ENCODE results near the gene PDZRN3. TPM values are rescaled to one million over a fixed set of nuclear protein-coding genes. Genes with fewer than 3 reads are reported as not detected.

The PDZRN3 gene
- total RNA-seq, 1 experiment from 2014 or later = 17.5 TPM

DNA sequence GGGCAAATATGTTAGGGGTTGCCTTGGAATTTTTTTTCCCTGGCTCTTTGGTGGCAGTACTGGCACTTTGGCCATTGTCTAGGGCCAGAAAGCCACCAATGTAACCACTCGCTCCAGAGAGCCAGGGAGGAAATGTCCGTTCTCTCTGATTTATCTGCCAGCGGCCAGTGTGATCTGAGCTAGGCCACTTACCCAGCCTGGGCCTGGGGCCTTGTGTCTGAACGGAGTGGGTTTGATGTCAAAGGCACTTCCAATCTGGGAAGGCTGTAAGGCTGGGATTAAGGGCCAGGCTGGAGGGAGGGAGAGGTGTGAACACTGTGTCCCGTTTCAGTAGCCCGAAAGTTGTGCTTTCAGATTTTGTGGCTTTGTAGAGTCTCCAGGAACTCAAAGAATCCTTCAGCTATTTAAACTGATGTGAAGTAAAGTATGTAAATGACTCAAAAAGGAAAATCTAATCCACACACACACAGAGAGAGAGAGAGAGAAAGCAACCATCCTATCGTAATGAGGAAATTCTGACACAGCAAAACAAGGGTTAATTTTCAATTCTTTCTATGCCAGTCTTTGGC lies 271.0 kb downstream of the PDZRN3 start:
- no peak for DNase-seq
- Histone ChIP-seq H3K4me3 (ENCODE audit: low read length) (no peak overlapping the region), H4K20me1 (ENCODE audit: insufficient read depth, low read depth, low read length) (no peaks in the 10 kb centered on the region), H3K36me3 (ENCODE audit: insufficient read depth, low read length) (no peaks in the 10 kb centered on the region), H3K9me2 (replicated peaks; ENCODE audit: insufficient read depth, low read length) (no peaks in the 10 kb centered on the region), H3K27ac (ENCODE audit: low read length) (no peak overlapping the region), H2AFZ (ENCODE audit: low read length) (no peak overlapping the region), H3K79me2 (ENCODE audit: low read length) (no peaks in the 10 kb centered on the region), H3K9me3 (ENCODE audit: low read length) (no peaks in the 10 kb centered on the region), H3K27me3 (ENCODE audit: low read length) (no peaks in the 10 kb centered on the region), H3K4me1 (ENCODE audit: low read length) (no peaks in the 10 kb centered on the region), H3K4me2 (ENCODE audit: low read depth, low read length, poor library complexity, severe bottlenecking) (no peak overlapping the region), H3K9ac (ENCODE audit: low read length) (no peak overlapping the region)

- Histone ChIP-seq H3K36me3 (ENCODE audit: insufficient read depth, low read length) (no peaks in the 10 kb centered on the region), H3K9me3 (ENCODE audit: low read length) (no peaks in the 10 kb centered on the region), H3K27me3 (ENCODE audit: low read length) (no peaks in the 10 kb centered on the region), H3K9me2 (replicated peaks; ENCODE audit: insufficient read depth, low read length) (no peaks in the 10 kb centered on the region), H2AFZ (ENCODE audit: low read length) (no peak overlapping the region), H3K4me3 (ENCODE audit: low read length) (no peak overlapping the region), H3K9ac (ENCODE audit: low read length) (no peak overlapping the region), H4K20me1 (ENCODE audit: insufficient read depth, low read depth, low read length) (no peaks in the 10 kb centered on the region), H3K79me2 (ENCODE audit: low read length) (no peaks in the 10 kb centered on the region), H3K27ac (ENCODE audit: low read length) (no peak overlapping the region), H3K4me1 (ENCODE audit: low read length) (no peaks in the 10 kb centered on the region), H3K4me2 (ENCODE audit: low read depth, low read length, poor library complexity, severe bottlenecking) (no peak overlapping the region)
- no peak for DNase-seq
Measured at GRCh38 chr3:73352841-73353645, 271.7 kb downstream of the PDZRN3 start.

DNA sequence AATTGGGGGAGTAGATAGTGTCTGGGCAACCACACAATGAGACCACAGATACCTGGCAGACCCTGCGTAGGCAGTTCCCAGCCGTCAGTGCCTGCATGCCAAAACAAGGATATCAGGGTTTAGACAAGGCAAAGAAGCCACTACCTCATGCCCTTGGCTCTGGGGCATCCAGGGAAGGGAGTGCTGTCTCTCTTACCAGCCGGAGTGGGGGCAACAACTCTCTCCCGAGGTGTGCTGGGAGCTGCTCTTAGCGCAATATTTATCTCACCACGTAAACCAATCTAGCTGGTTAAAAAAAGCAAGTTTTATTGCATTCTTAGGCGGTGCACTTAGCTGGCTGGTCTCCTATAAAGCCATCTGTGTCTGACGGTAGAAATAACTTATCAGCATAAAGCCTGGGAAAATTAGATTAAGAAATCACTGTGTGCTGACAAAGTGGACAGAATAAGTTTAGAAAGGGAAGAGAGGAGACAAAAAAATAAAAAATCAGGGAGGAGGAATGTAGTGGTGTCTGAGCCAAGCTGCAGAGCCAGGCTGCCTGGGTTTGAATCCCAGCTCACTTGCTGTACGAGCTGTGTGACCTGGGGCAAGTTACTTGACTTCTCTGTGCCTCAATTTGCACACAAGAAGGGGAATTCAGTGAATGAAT lies 273.2 kb downstream of the PDZRN3 start:
- Histone ChIP-seq H3K9me3 (ENCODE audit: low read length) (no peaks in the 10 kb centered on the region), H3K27ac (ENCODE audit: low read length) (no peak overlapping the region), H3K9ac (ENCODE audit: low read length) (no peak overlapping the region), H3K27me3 (ENCODE audit: low read length) (no peaks in the 10 kb centered on the region), H3K36me3 (ENCODE audit: insufficient read depth, low read length) (no peaks in the 10 kb centered on the region), H3K4me2 (ENCODE audit: low read depth, low read length, poor library complexity, severe bottlenecking) (no peak overlapping the region), H3K9me2 (replicated peaks; ENCODE audit: insufficient read depth, low read length) (no peaks in the 10 kb centered on the region), H3K79me2 (ENCODE audit: low read length) (no peaks in the 10 kb centered on the region), H3K4me1 (ENCODE audit: low read length) (no peaks in the 10 kb centered on the region), H4K20me1 (ENCODE audit: insufficient read depth, low read depth, low read length) (no peaks in the 10 kb centered on the region), H2AFZ (ENCODE audit: low read length) (no peak overlapping the region), H3K4me3 (ENCODE audit: low read length) (no peak overlapping the region)
- no peak for DNase-seq

- no peaks in the 10 kb centered on the region for H3K79me2 ChIP-seq (ENCODE audit: low read length)
- H3K9me3 ChIP-seq (ENCODE audit: low read length) = no peaks in the 10 kb centered on the region
- no peaks in the 10 kb centered on the region for H3K36me3 ChIP-seq (ENCODE audit: insufficient read depth, low read length)
- H3K4me3 ChIP-seq (ENCODE audit: low read length) = no peak overlapping the region
- H3K4me1 ChIP-seq (ENCODE audit: low read length) = no peaks in the 10 kb centered on the region
- no peak overlapping the region for H2AFZ ChIP-seq (ENCODE audit: low read length)
- no peak overlapping the region for H3K4me2 ChIP-seq (ENCODE audit: low read depth, low read length, poor library complexity, severe bottlenecking)
- no peaks in the 10 kb centered on the region for H3K9me2 ChIP-seq (replicated peaks; ENCODE audit: insufficient read depth, low read length)
- DNase-seq = no peak
- no peak overlapping the region for H3K9ac ChIP-seq (ENCODE audit: low read length)
- no peaks in the 10 kb centered on the region for H4K20me1 ChIP-seq (ENCODE audit: insufficient read depth, low read depth, low read length)
- H3K27ac ChIP-seq (ENCODE audit: low read length) = no peak overlapping the region
- no peaks in the 10 kb centered on the region for H3K27me3 ChIP-seq (ENCODE audit: low read length)
Measured at GRCh38 chr3:73350996-73351395, 273.7 kb downstream of the PDZRN3 start.

DNA sequence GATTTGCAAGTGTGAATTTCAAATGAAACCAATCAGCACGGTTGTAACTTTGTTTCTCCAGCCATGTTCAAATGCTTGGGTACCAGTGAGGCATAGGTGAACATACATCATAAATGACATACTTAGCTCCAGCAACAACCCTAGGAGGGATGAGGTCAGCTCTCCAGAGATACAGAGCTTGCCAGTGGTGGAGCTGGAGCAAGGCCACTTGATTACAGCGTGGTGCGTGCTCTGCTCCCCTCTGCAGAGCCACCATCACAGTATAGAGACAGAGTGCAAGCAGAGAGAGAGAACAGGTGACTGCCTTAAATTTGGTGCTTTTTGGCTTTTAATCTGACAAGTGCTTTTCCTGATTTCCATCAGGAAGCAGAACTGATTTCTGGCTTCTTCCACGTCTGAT lies 275.1 kb downstream of the PDZRN3 start:
- H3K4me2 ChIP-seq (ENCODE audit: low read depth, low read length, poor library complexity, severe bottlenecking) = no peak overlapping the region
- no peaks in the 10 kb centered on the region for H3K27me3 ChIP-seq (ENCODE audit: low read length)
- no peak overlapping the region for H3K9ac ChIP-seq (ENCODE audit: low read length)
- H3K79me2 ChIP-seq (ENCODE audit: low read length) = no peaks in the 10 kb centered on the region
- no peaks in the 10 kb centered on the region for H3K36me3 ChIP-seq (ENCODE audit: insufficient read depth, low read length)
- no peak overlapping the region for H3K4me3 ChIP-seq (ENCODE audit: low read length)
- no peaks in the 10 kb centered on the region for H3K4me1 ChIP-seq (ENCODE audit: low read length)
- H3K9me3 ChIP-seq (ENCODE audit: low read length) = no peaks in the 10 kb centered on the region
- H2AFZ ChIP-seq (ENCODE audit: low read length) = no peak overlapping the region
- no peak overlapping the region for H3K27ac ChIP-seq (ENCODE audit: low read length)
- H3K9me2 ChIP-seq (replicated peaks; ENCODE audit: insufficient read depth, low read length) = no peaks in the 10 kb centered on the region
- no peak for DNase-seq
- no peaks in the 10 kb centered on the region for H4K20me1 ChIP-seq (ENCODE audit: insufficient read depth, low read depth, low read length)

- no peaks in the 10 kb centered on the region for H3K9me3 ChIP-seq (ENCODE audit: low read length)
- H2AFZ ChIP-seq (ENCODE audit: low read length) = no peak overlapping the region
- no peak overlapping the region for H3K4me2 ChIP-seq (ENCODE audit: low read depth, low read length, poor library complexity, severe bottlenecking)
- H3K9ac ChIP-seq (ENCODE audit: low read length) = no peak overlapping the region
- H3K36me3 ChIP-seq (ENCODE audit: insufficient read depth, low read length) = no peaks in the 10 kb centered on the region
- H3K4me1 ChIP-seq (ENCODE audit: low read length) = no peaks in the 10 kb centered on the region
- no peak overlapping the region for H3K4me3 ChIP-seq (ENCODE audit: low read length)
- no peaks in the 10 kb centered on the region for H3K27me3 ChIP-seq (ENCODE audit: low read length)
- H3K79me2 ChIP-seq (ENCODE audit: low read length) = no peaks in the 10 kb centered on the region
- H3K27ac ChIP-seq (ENCODE audit: low read length) = no peak overlapping the region
- no peaks in the 10 kb centered on the region for H4K20me1 ChIP-seq (ENCODE audit: insufficient read depth, low read depth, low read length)
- no peaks in the 10 kb centered on the region for H3K9me2 ChIP-seq (replicated peaks; ENCODE audit: insufficient read depth, low read length)
- DNase-seq = no peak
Measured at GRCh38 chr3:73342077-73342476, 282.7 kb downstream of the PDZRN3 start.

GRCh38 chr3:73341272-73341935 lies 283.3 kb downstream of the PDZRN3 start:
- H3K27me3 ChIP-seq (ENCODE audit: low read length) = no peaks in the 10 kb centered on the region
- no peak for DNase-seq

DNA sequence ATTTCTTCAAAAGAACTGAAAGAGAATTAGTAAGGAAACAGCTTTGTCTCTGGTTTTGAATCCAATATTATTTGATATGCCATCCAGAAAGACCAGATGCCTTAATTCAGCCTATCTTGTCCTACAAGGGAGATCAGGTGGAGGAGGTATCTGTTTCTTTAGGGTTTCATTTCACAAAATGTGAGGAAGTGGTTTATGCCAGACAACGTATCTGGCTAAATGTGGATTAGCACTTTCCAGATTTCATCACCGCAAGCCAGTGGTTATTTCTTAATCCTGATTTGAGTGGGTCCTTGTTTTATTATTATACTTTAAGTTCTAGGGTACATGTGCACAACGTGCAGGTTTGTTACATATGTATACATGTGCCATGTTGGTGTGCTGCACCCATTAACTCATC lies 292.2 kb downstream of the PDZRN3 start:
- H3K4me1 ChIP-seq (ENCODE audit: low read length) = no peaks in the 10 kb centered on the region
- no peak overlapping the region for H2AFZ ChIP-seq (ENCODE audit: low read length)
- H3K79me2 ChIP-seq (ENCODE audit: low read length) = no peaks in the 10 kb centered on the region
- H3K9me2 ChIP-seq (replicated peaks; ENCODE audit: insufficient read depth, low read length) = no peaks in the 10 kb centered on the region
- H3K4me3 ChIP-seq (ENCODE audit: low read length) = no peak overlapping the region
- no peaks in the 10 kb centered on the region for H3K9me3 ChIP-seq (ENCODE audit: low read length)
- H4K20me1 ChIP-seq (ENCODE audit: insufficient read depth, low read depth, low read length) = no peaks in the 10 kb centered on the region
- H3K27me3 ChIP-seq (ENCODE audit: low read length) = no peaks in the 10 kb centered on the region
- no peak overlapping the region for H3K9ac ChIP-seq (ENCODE audit: low read length)
- H3K36me3 ChIP-seq (ENCODE audit: insufficient read depth, low read length) = no peaks in the 10 kb centered on the region
- H3K27ac ChIP-seq (ENCODE audit: low read length) = no peak overlapping the region
- DNase-seq = no peak
- H3K4me2 ChIP-seq (ENCODE audit: low read depth, low read length, poor library complexity, severe bottlenecking) = no peak overlapping the region

More at GRCh38 chr3:73341272-73341935, 283.3 kb downstream of the PDZRN3 start:
- H3K9me2 ChIP-seq (replicated peaks; ENCODE audit: insufficient read depth, low read length) = no peaks in the 10 kb centered on the region
- H2AFZ ChIP-seq (ENCODE audit: low read length) = no peak overlapping the region
- H3K9me3 ChIP-seq (ENCODE audit: low read length) = no peaks in the 10 kb centered on the region
- H3K36me3 ChIP-seq (ENCODE audit: insufficient read depth, low read length) = no peaks in the 10 kb centered on the region
- H3K79me2 ChIP-seq (ENCODE audit: low read length) = no peaks in the 10 kb centered on the region
- H4K20me1 ChIP-seq (ENCODE audit: insufficient read depth, low read depth, low read length) = no peaks in the 10 kb centered on the region
- no peak overlapping the region for H3K4me3 ChIP-seq (ENCODE audit: low read length)
- H3K9ac ChIP-seq (ENCODE audit: low read length) = no peak overlapping the region
- no peak overlapping the region for H3K27ac ChIP-seq (ENCODE audit: low read length)
- no peaks in the 10 kb centered on the region for H3K4me1 ChIP-seq (ENCODE audit: low read length)
- no peak overlapping the region for H3K4me2 ChIP-seq (ENCODE audit: low read depth, low read length, poor library complexity, severe bottlenecking)

Data from Karpas-422 (cell line).